ENCODE measurements around the gene TRPM3. TPM values are rescaled to one million over a fixed set of nuclear protein-coding genes. Genes with fewer than 3 reads are reported as not detected.
A peak's percentile ranks its signal among the peaks of the same experiment; 100 is the strongest.

TRPM3 gene
- total RNA-seq, 1 experiment from 2014 or later, result not detected

DNA sequence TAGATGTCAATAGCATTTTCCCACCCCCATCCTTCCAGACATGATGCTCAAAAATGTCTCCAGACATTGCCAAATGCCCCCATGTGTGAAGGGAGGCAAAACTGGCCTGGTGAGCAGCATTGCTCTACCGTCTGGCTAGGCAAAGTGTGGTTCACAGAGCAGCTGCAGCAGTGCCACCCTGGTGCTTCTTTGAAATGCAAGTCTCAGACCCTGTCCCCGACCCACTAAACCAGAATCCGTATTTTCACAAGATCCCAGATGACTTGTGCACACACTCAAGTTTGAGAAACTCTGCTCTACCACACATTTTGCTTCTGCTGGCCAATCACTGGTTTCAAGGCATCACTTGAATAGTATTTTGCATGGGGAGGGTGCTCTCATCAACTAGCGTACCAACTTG is 480.4 kb downstream of the TRPM3 start:
- Histone ChIP-seq H3K36me3 (ENCODE audit: control insufficient read depth, insufficient read depth, low read length) (no peaks in the 10 kb centered on the region), H3K4me3 (ENCODE audit: low read depth in 2 of 2, low read length in 2 of 2) (no peak overlapping the region), H3K27ac (ENCODE audit: low read length) (no peak overlapping the region), H3K4me1 (ENCODE audit: control insufficient read depth, insufficient read depth, low read length) (no peaks in the 10 kb centered on the region), H3K27me3 (ENCODE audit: control insufficient read depth, insufficient read depth, low read length) (no peaks in the 10 kb centered on the region), H3K9me3 (ENCODE audit: control insufficient read depth, insufficient read depth, low read depth, low read length) (no peaks in the 10 kb centered on the region)
- in situ Hi-C loops (cut with HindIII; ENCODE audit: low pct_unique_long_range_greater_than_20kb, low sequenced_read_pairs), result no loop called here
- CTCF ChIA-PET, result interaction anchor here (0.6 kb wide), 1 partner anchor 13 kb away, joined by 16 read pairs; no protein-coding TSS in a partner anchor
- intact Hi-C loops (cut with micrococcal nuclease; ENCODE audit: unreplicated experiment), result loop anchor here (2.0 kb wide), 1 partner anchor 608 kb away; no protein-coding TSS in a partner anchor
- DNase-seq (ENCODE audit: low read depth, low spot score) (no peak), ATAC-seq (no peak)
- POLR2A ChIA-PET, result no interaction called here
- no peak for TF ChIP-seq SIN3A (IDR thresholded peaks at IDR 0.05; ENCODE audit: borderline replicate concordance, insufficient read depth, low read depth, low read length)
- TF ChIP-seq TCF7L2 (IDR thresholded peaks at IDR 0.05; ENCODE audit: low read depth, low read length), result no peak
- TF ChIP-seq CTCF (IDR thresholded peaks at IDR 0.05), result no peak
- TF ChIP-seq POLR2AphosphoS5 (IDR thresholded peaks at IDR 0.05; ENCODE audit: low read depth, low read length), result no peak
- TF ChIP-seq REST (IDR thresholded peaks at IDR 0.05; ENCODE audit: insufficient read depth in 1 of 2, low read depth in 2 of 2, low read length in 1 of 2), result no peak
- BruUV-seq (replicated peaks), result no TSS peak

- ChIA-PET POLR2A (no interaction called here), CTCF (interaction anchor here (0.6 to 0.8 kb wide), 4 partner anchors 12 to 607 kb away, joined by 3 to 16 read pairs (median 6); no protein-coding TSS in a partner anchor)
- no peak overlapping the region for H3K4me3 ChIP-seq (ENCODE audit: low read depth in 2 of 2, low read length in 2 of 2)
- intact Hi-C loops (cut with micrococcal nuclease; ENCODE audit: unreplicated experiment), result loop anchor here (2.0 to 5.0 kb wide), 2 partner anchors 282 to 609 kb away; no protein-coding TSS in a partner anchor
- in situ Hi-C loops (cut with HindIII; ENCODE audit: low pct_unique_long_range_greater_than_20kb, low sequenced_read_pairs), result no loop called here
- TF ChIP-seq CTCF (IDR thresholded peaks at IDR 0.05) (peak; percentile 63), REST (IDR thresholded peaks at IDR 0.05; ENCODE audit: insufficient read depth in 1 of 2, low read depth in 2 of 2, low read length in 1 of 2) (no peak), POLR2AphosphoS5 (IDR thresholded peaks at IDR 0.05; ENCODE audit: low read depth, low read length) (no peak)
- H3K36me3 ChIP-seq (ENCODE audit: control insufficient read depth, insufficient read depth, low read length), result no peaks in the 10 kb centered on the region
- no peaks in the 10 kb centered on the region for H3K27me3 ChIP-seq (ENCODE audit: control insufficient read depth, insufficient read depth, low read length)
- no peaks in the 10 kb centered on the region for H3K9me3 ChIP-seq (ENCODE audit: control insufficient read depth, insufficient read depth, low read depth, low read length)
- BruUV-seq (replicated peaks), result no TSS peak
- no peak overlapping the region for H3K27ac ChIP-seq (ENCODE audit: low read length)
- peak; percentile 18 for DNase-seq (ENCODE audit: low read depth, low spot score)
- no peaks in the 10 kb centered on the region for H3K4me1 ChIP-seq (ENCODE audit: control insufficient read depth, insufficient read depth, low read length)
- peak; percentile 71; the same call in 1 of the 2 replicates for ATAC-seq
Observed at GRCh38 chr9:70639853-70640814, 481.3 kb downstream of the TRPM3 start.

Measured in Panc1 (cell line).